ENCODE measurements around the gene DCST2.
A peak's percentile ranks its signal among the peaks of the same experiment; 100 is the strongest.

Gene DCST2

DNA sequence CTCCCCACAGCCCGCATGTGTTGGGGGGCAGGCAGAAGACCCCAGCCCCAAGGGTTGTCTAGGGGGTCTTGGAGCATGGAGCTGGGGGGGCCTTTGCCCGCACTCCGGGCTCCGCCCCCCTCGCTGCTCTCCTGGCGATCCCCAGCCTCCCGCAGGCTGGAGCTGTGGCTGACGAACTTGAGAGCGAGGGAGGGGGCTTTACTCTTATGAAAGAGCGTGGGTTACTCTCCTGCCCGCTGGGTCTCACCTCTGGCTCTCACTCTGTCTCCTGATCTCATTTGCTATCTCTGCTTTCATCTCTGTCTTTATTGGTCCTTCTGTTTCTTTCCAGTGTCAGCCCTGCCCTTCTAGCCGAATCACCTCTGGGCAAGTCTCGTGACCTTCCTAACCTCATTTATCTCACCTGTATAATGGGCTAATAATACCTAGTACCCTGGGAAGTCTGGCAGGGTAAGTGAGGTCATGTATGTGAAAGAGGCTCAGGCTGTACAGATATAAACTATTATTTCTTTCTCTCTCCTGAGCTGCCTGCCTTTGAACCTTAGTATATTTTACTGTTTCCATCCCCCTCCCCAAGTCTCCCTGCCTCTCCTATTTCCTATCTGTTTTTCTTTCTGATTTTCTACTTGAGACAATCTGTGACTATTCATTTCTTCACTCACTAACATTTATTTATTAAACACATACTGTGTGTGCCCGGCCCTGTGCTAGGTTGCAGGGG, 30.7 kb upstream of the DCST2 start:
- no peak for TF ChIP-seq FOXP2 (optimal IDR thresholded peaks at IDR 0.05; ENCODE audit: borderline replicate concordance, extremely low read depth, extremely low read length, insufficient read depth)
- TF ChIP-seq SIN3A (IDR thresholded peaks at IDR 0.05; ENCODE audit: borderline replicate concordance, insufficient read depth, low read length), result no peak

DNA sequence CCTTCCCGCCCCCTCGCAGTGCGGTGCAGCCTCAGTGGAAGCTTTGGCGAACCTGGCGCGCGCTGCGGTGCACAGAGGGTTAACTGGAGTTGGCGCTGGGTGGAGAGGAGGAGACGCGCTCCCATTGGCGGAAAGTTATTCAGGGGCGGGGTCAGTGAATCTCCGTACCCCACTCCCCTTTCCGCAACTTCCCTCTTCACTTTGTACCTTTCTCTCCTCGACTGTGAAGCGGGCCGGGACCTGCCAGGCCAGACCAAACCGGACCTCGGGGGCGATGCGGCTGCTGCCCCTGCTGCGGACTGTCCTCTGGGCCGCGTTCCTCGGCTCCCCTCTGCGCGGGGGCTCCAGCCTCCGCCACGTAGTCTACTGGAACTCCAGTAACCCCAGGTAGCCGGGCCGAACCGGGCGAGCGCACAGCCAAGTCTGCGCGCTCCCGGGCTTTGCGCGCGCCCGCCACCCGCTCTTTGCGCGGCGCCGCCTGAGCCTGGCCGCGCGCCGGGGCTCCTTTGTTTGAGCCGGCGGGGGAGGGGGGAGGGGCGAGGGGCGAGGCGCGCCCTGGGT, 30.0 kb upstream of the DCST2 start, which contains the start of gene EFNA4:
EFNA4 (plus strand) TSS at position 191 of the 561 bp plus-strand sequence; CDS start at position 275, 84 bp downstream.
- TF ChIP-seq TAF1 (IDR thresholded peaks at IDR 0.05; ENCODE audit: borderline replicate concordance, insufficient read depth, low read length), result peak; percentile 82; the same call in 1 of the 2 replicates
- no peak for TF ChIP-seq FOXP2 (optimal IDR thresholded peaks at IDR 0.05; ENCODE audit: borderline replicate concordance, extremely low read depth, extremely low read length, insufficient read depth)
- TF ChIP-seq POLR2AphosphoS5 (IDR thresholded peaks at IDR 0.05; ENCODE audit: low read depth, low read length), result peak; percentile 95
- TF ChIP-seq, protein P1, sequence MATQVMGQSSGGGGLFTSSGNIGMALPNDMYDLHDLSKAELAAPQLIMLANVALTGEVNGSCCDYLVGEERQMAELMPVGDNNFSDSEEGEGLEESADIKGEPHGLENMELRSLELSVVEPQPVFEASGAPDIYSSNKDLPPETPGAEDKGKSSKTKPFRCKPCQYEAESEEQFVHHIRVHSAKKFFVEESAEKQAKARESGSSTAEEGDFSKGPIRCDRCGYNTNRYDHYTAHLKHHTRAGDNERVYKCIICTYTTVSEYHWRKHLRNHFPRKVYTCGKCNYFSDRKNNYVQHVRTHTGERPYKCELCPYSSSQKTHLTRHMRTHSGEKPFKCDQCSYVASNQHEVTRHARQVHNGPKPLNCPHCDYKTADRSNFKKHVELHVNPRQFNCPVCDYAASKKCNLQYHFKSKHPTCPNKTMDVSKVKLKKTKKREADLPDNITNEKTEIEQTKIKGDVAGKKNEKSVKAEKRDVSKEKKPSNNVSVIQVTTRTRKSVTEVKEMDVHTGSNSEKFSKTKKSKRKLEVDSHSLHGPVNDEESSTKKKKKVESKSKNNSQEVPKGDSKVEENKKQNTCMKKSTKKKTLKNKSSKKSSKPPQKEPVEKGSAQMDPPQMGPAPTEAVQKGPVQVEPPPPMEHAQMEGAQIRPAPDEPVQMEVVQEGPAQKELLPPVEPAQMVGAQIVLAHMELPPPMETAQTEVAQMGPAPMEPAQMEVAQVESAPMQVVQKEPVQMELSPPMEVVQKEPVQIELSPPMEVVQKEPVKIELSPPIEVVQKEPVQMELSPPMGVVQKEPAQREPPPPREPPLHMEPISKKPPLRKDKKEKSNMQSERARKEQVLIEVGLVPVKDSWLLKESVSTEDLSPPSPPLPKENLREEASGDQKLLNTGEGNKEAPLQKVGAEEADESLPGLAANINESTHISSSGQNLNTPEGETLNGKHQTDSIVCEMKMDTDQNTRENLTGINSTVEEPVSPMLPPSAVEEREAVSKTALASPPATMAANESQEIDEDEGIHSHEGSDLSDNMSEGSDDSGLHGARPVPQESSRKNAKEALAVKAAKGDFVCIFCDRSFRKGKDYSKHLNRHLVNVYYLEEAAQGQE (IDR thresholded peaks at IDR 0.05; ENCODE audit: insufficient read depth in 1 of 2, low read depth in 2 of 2, low read length in 2 of 2), result 0 out of 4 replicates have a peak, but pooled peaks of 1 of the 2 experiments have one; percentile 12
- TF ChIP-seq SIN3A (IDR thresholded peaks at IDR 0.05; ENCODE audit: borderline replicate concordance, insufficient read depth, low read length), result peak; percentile 22; the same call in 1 of the 2 replicates

DNA sequence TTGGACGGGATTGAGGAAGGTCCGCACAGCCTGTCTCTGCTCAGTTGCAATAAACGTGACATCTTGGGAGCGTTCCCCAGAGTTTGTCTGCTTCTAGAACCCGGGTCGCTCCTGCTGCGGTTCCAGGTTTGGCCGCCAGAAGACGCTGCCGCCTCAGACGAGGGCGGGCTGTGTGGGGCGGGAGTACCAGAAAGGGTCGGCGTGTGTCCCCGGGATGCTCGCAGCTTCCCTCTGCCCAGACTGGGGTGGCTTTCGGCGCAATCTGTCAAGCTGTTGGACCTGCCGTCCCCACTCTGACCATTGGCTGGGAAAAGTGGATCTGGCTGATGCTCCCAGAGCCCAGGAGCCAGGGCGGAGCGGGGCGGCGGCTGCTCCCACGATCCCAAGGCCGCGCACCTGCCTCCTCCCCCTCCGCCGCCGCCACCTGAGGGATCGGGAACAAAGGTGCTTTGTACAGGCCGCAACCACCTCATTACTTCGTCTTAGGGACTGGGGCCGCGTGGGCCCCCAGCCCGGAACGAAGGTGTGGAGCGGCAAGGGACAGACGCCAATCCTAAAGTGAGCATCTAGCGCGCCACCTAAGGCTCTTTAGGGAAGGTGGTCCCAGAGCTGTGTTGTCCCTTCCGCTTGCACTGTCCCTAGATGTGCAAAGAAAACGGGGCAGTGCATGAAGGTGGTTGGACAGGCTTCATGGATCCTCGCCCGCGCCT, 29.3 kb upstream of the DCST2 start:
- TF ChIP-seq POLR2AphosphoS5 (IDR thresholded peaks at IDR 0.05; ENCODE audit: low read depth, low read length), result no peak
- no peak for TF ChIP-seq TAF1 (IDR thresholded peaks at IDR 0.05; ENCODE audit: borderline replicate concordance, insufficient read depth, low read length)
- TF ChIP-seq, protein P1 (IDR thresholded peaks at IDR 0.05; ENCODE audit: insufficient read depth in 1 of 2, low read depth in 2 of 2, low read length in 2 of 2), result no peak
- TF ChIP-seq FOXP2 (optimal IDR thresholded peaks at IDR 0.05; ENCODE audit: borderline replicate concordance, extremely low read depth, extremely low read length, insufficient read depth), result no peak
- TF ChIP-seq SIN3A (IDR thresholded peaks at IDR 0.05; ENCODE audit: borderline replicate concordance, insufficient read depth, low read length), result no peak

DNA sequence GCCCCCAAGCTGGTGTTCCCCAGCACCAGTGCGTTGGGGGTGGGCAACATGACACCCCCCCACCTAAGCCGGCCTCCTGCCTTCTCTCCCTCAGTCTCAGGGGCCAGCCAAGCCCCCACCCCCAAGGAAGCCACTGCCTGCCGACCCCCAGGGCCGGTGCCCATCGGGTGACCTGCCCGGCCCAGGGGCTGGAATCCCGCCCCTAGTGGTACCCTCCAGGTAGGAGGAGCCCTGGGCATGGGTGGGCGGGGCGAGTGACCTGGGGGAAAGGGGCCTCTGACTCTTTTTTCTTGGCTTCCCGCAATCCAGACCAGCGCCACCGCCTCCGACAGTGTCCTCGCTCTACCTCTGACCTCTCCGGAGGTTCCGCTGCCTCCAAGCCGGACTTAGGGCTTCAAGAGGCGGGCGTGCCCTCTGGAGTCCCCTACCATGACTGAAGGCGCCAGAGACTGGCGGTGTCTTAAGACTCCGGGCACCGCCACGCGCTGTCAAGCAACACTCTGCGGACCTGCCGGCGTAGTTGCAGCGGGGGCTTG, 28.6 kb upstream of the DCST2 start:
- no peak for TF ChIP-seq FOXP2 (optimal IDR thresholded peaks at IDR 0.05; ENCODE audit: borderline replicate concordance, extremely low read depth, extremely low read length, insufficient read depth)
- TF ChIP-seq, protein P1 (IDR thresholded peaks at IDR 0.05; ENCODE audit: insufficient read depth in 1 of 2, low read depth in 2 of 2, low read length in 2 of 2), result no peak
- TF ChIP-seq SIN3A (IDR thresholded peaks at IDR 0.05; ENCODE audit: borderline replicate concordance, insufficient read depth, low read length), result no peak
- no peak for TF ChIP-seq POLR2AphosphoS5 (IDR thresholded peaks at IDR 0.05; ENCODE audit: low read depth, low read length)
- TF ChIP-seq TAF1 (IDR thresholded peaks at IDR 0.05; ENCODE audit: borderline replicate concordance, insufficient read depth, low read length), result no peak

Data from PFSK-1 (cell line).